H7 (cell line): ENCODE results near the gene LMBRD2. TPM values are rescaled to one million over a fixed set of nuclear protein-coding genes. Genes with fewer than 3 reads are reported as not detected.

Experiments used
- DNase-seq: peaks from one replicate; pipeline ENCODE4 v3.0.0; 2012
- H3K27me3 ChIP-seq: 2 replicates; pipeline ENCODE4 v1.6.0; 2011; ENCODE audit warnings: mild to moderate bottlenecking, low read length; ENCODE audit not compliant: control insufficient read depth, insufficient read depth
- H3K36me3 ChIP-seq: replicated peaks from 2 replicates; pipeline ENCODE4 v1.5.1; 2011; ENCODE audit warnings: low read length; ENCODE audit not compliant: control insufficient read depth, insufficient read depth
- H3K4me3 ChIP-seq: 2 replicates; pipeline ENCODE4 v1.5.1; 2011; ENCODE audit warnings: low read depth, mild to moderate bottlenecking, control low read depth, low read length, moderate library complexity; ENCODE audit not compliant: insufficient read depth
- total RNA-seq: library from RNA; depleted of rRNA; stranded (reverse); fragments of >200 nt; shearing (Covaris generic); gene quantifications from 2 replicates; pipeline ENCODE4 v1.2.3, GENCODE V29; 2014

The LMBRD2 gene
- total RNA-seq, 1 experiment from 2014 or later: 4.1 TPM

DNA sequence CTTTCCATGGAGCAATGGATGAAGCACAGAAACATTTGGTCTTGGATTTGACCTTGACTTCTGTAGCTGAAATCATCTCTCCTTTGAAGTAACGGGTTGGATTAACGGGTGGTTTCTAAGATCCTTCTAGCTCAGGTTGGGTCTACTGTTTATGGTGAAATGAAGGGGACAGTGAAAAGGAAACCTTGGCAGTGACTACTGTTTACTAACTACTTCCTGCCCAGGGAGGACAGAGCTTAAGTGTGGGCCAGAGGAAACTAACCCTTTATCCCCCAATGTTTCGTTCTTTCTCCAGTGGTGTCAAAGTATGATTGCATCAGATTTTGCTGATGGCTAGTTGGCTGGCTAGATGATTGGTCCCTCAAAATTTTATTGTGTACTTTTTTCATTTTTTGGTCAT lies 22.4 kb upstream of the LMBRD2 start:
- no peak overlapping the region for H3K4me3 ChIP-seq
- DNase-seq: no peak
- H3K27me3 ChIP-seq: no peaks in the 10 kb centered on the region
- H3K36me3 ChIP-seq: peaks cover 13% of the 10 kb centered on the region

DNA sequence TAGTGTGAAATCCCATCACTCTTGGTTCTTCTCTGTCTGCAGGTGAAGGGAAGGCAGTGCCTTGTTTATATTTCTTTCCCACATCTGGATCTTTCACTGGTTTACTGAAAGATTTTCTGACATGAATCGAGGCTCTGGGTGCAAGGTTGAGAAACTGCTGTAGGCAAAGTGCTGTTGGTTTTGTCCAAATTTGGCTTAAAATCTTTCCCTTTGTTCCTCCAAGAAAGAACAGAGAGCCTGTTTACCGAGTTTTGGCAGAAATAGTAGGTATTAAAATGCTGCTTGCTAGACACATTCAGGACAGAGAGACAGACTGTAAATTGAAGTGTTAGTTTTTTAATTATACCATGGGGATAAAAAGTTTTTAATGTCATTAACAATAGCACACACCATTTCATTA lies 21.7 kb upstream of the LMBRD2 start:
- Histone ChIP-seq H3K27me3 (no peaks in the 10 kb centered on the region), H3K4me3 (no peak overlapping the region), H3K36me3 (peaks cover 11% of the 10 kb centered on the region)
- DNase-seq: no peak

GRCh38 chr5:36172599-36172998 lies 20.9 kb upstream of the LMBRD2 start:
- no peak for DNase-seq
- peaks cover 12% of the 10 kb centered on the region for H3K36me3 ChIP-seq
- H3K27me3 ChIP-seq: no peaks in the 10 kb centered on the region
- H3K4me3 ChIP-seq: no peak overlapping the region

- Histone ChIP-seq H3K27me3 (no peaks in the 10 kb centered on the region), H3K4me3 (no peak overlapping the region), H3K36me3 (peaks cover 17% of the 10 kb centered on the region)
- DNase-seq: no peak
Observed at GRCh38 chr5:36170832-36171424, 19.2 kb upstream of the LMBRD2 start.

DNA sequence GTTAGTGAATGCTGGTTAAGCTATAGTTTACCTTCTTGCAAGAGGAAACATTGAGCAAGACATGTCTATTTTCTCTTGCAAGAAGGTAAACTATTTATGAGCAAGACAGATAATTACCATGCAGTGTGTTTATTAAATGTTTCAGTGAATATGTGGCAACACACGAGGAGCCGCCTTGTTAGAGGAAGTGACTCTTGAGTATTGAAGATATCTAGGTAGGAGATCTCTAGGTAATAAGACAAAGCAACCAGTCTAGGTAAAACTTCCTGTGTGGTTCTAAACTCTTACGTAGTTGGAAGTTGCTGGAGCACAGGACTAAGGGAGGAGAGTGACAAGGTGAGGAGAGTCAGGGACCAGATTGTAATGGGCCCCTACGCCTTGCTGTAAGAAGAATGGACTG lies 17.1 kb upstream of the LMBRD2 start:
- Histone ChIP-seq H3K4me3 (no peak overlapping the region), H3K36me3 (peaks cover 22% of the 10 kb centered on the region), H3K27me3 (no peaks in the 10 kb centered on the region)
- DNase-seq: no peak

DNA sequence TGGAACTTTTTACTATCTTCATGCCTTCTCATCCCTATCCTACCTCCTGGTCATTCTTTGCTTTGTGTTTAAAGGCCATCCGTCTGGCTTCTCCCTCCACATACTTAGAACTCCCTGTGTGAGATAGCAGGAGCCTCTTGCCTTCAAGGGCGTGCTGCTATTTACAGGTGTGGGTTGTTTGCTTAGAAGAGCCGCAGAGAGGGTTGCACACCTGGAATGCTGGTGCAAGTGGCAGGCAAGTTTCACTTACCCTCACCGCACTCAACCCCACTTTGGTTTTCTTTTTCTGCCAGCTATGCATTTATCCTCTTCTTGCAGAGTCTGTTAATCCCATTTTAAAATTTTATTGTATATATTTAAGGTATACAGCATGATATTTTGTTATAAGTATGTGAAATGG lies 12.8 kb upstream of the LMBRD2 start:
- H3K36me3 ChIP-seq: peaks cover 21% of the 10 kb centered on the region
- DNase-seq: no peak
- no peaks in the 10 kb centered on the region for H3K27me3 ChIP-seq
- H3K4me3 ChIP-seq: no peak overlapping the region

- Histone ChIP-seq H3K4me3 (no peak overlapping the region), H3K36me3 (peaks cover 24% of the 10 kb centered on the region)
Observed at GRCh38 chr5:36162810-36163486, 11.3 kb upstream of the LMBRD2 start.

GRCh38 chr5:36161361-36161760 lies 9.7 kb upstream of the LMBRD2 start:
- no peak overlapping the region for H3K4me3 ChIP-seq
- peaks cover 24% of the 10 kb centered on the region for H3K36me3 ChIP-seq
- no peaks in the 10 kb centered on the region for H3K27me3 ChIP-seq
- no peak for DNase-seq

More at GRCh38 chr5:36162810-36163486, 11.3 kb upstream of the LMBRD2 start:
- H3K27me3 ChIP-seq: no peaks in the 10 kb centered on the region
- no peak for DNase-seq

GRCh38 chr5:36160617-36161016 lies 8.9 kb upstream of the LMBRD2 start:
- H3K36me3 ChIP-seq: peaks cover 24% of the 10 kb centered on the region
- DNase-seq: no peak
- H3K4me3 ChIP-seq: no peak overlapping the region
- H3K27me3 ChIP-seq: no peaks in the 10 kb centered on the region

DNA sequence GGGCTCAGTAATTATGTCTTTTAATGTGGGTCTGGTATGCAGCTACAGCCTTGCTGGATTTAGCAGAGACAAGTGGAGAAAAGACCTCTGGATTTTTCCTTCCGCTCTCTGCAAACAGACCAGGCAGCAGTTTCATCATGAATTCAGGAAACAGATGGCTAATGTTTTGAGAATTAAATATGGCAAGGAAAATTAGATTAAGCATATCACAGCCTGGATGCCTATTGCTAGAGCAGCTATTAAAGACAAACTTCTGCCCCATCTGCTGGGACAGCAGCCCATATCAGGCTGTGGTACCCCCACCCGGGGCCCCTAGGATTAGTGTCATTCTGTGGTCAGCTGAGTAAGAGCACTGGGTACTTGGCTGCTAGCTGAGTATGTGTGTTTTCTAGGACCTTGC lies 6.5 kb upstream of the LMBRD2 start:
- Histone ChIP-seq H3K36me3 (peaks cover 20% of the 10 kb centered on the region), H3K4me3 (no peak overlapping the region), H3K27me3 (no peaks in the 10 kb centered on the region)
- no peak for DNase-seq

- no peaks in the 10 kb centered on the region for H3K27me3 ChIP-seq
- peaks cover 19% of the 10 kb centered on the region for H3K36me3 ChIP-seq
- DNase-seq: no peak
- no peak overlapping the region for H3K4me3 ChIP-seq
Observed at GRCh38 chr5:36156619-36157018, 4.9 kb upstream of the LMBRD2 start.

DNA sequence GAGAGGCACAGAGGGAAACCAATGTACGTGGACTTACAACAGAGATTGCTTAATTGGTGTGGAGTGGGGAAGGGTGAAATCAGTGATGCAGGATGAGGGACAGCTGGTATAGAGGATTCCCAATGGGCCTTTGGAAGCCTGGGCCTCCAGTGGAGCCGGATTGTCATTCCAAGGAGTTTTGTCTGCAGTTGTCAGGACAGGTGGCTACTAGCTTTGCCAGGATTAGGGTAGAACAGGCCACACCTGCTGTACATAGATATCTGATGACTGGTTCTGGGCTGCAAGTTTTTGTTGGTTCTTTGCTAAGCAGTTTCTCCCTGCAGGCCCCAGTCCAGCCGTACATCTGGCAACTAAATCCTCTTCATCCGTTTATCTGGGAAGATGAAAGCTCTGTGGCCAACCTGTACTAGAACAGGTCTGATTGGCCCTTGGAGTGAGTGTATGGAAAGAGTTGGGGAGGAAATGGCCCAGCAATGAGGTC lies 4.5 kb upstream of the LMBRD2 start:
- no peaks in the 10 kb centered on the region for H3K27me3 ChIP-seq
- H3K36me3 ChIP-seq: peaks cover 17% of the 10 kb centered on the region
- H3K4me3 ChIP-seq: no peak overlapping the region
- DNase-seq: no peak

- H3K4me3 ChIP-seq: no peak overlapping the region
- H3K27me3 ChIP-seq: no peaks in the 10 kb centered on the region
Observed at GRCh38 chr5:36155291-36155690, 3.6 kb upstream of the LMBRD2 start.

DNA sequence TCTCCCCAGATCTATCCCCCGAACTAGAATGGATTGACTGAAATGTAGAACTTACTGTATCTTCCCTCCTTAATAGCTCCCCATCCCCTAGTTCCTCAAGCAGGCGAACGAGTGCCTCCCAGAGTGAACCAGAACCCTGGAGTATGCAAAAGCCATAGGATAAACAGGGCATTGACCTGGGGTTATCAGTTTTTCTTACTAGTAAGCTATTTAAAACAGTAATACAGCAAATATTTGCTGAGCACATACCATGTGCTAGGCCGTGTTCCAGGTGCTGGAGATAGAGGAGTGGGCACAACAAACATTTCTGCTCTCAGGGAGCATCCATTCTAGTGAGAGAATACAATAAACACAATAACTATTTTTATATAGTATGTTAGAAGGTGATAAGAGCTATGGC lies 2.0 kb upstream of the LMBRD2 start:
- peaks cover 11% of the 10 kb centered on the region for H3K36me3 ChIP-seq
- H3K4me3 ChIP-seq: no peak overlapping the region
- no peak for DNase-seq
- H3K27me3 ChIP-seq: no peaks in the 10 kb centered on the region

More at GRCh38 chr5:36155291-36155690, 3.6 kb upstream of the LMBRD2 start:
- no peak for DNase-seq
- peaks cover 15% of the 10 kb centered on the region for H3K36me3 ChIP-seq

GRCh38 chr5:36153298-36153677 lies 1.6 kb upstream of the LMBRD2 start:
- DNase-seq: no peak
- Histone ChIP-seq H3K4me3 (no peak overlapping the region; the same call in 1 of the 2 replicates), H3K27me3 (no peaks in the 10 kb centered on the region), H3K36me3 (peaks cover 11% of the 10 kb centered on the region)
